H1 (cell line): ENCODE measurements around the gene ZGLP1. TPM values are rescaled to one million over a fixed set of nuclear protein-coding genes. Genes with fewer than 3 reads are reported as not detected.

Source experiments
- CTCF ChIA-PET: fragments of 300-600 bp; sonication (Branson Sonifier 250); formaldehyde crosslinking; loops from one replicate; lab custom pipeline; 2021; ENCODE audit not compliant: partially characterized antibody; lab: Charles Lee
- POLR2A ChIA-PET: fragments of 300-600 bp; sonication (Branson Sonifier 250); formaldehyde crosslinking; loops from one replicate; lab custom pipeline; 2021; ENCODE audit warnings: inconsistent platforms; ENCODE audit not compliant: partially characterized antibody; lab: Charles Lee
- DNase-seq, 2 experiments: peaks; one replicate each; pipeline versions ENCODE4 v3.0.0 to v3.0.0-alpha.2; 2010 to 2022; ENCODE audit warnings: low spot score in 2 of 2, low read depth in 1 of 2, mixed read lengths in 1 of 2
- FAIRE-seq: peaks from 2 replicates; lab custom pipeline; 2011; peaks lifted over from hg19 to GRCh38; lab: Jason Lieb, UNC
- H2AFZ ChIP-seq: 2 replicates; pipeline ENCODE4 v1.8.1; 2012; ENCODE audit warnings: low read length, inconsistent platforms
- H2AK5ac ChIP-seq: 2 replicates; pipeline ENCODE4 v1.6.1; 2013; ENCODE audit warnings: low read depth, low read length
- H2BK120ac ChIP-seq: replicated peaks from 2 replicates; pipeline ENCODE3; 2013; ENCODE audit warnings: low read depth, low read length, inconsistent platforms
- H2BK12ac ChIP-seq: 2 replicates; pipeline ENCODE4 v1.6.1; 2013; ENCODE audit warnings: low read depth, low read length
- H2BK15ac ChIP-seq: 2 replicates; pipeline ENCODE4 v1.6.1; 2013; ENCODE audit warnings: low read length
- H2BK20ac ChIP-seq: 2 replicates; pipeline ENCODE4 v1.6.1; 2013; ENCODE audit warnings: low read length
- H2BK5ac ChIP-seq: 2 replicates; pipeline ENCODE4 v1.6.1; 2013; ENCODE audit warnings: low read depth, low read length
- H3K14ac ChIP-seq: 2 replicates; pipeline ENCODE4 v1.6.1; 2013; ENCODE audit warnings: inconsistent platforms; ENCODE audit not compliant: insufficient read length
- H3K18ac ChIP-seq: 2 replicates; pipeline ENCODE4 v1.6.1; 2013; ENCODE audit warnings: low read length; ENCODE audit errors: extremely low read depth
- H3K23ac ChIP-seq: 2 replicates; pipeline ENCODE4 v1.6.1; 2013; ENCODE audit warnings: inconsistent platforms; ENCODE audit not compliant: insufficient read length
- H3K23me2 ChIP-seq: 2 replicates; pipeline ENCODE4 v1.6.1; 2013; ENCODE audit warnings: low read depth, low read length
- H3K27ac ChIP-seq: 2 replicates; pipeline ENCODE4 v1.6.1; 2011; ENCODE audit warnings: low read depth, low read length, inconsistent platforms
- H3K27me3 ChIP-seq, 4 experiments: replicated peaks in 1 of 4; 1 replicate in 1 of 4; 2 replicates in 3 of 4; pipeline versions ENCODE4 v1.6.1 to v1.8.1; 2011 to 2013; ENCODE audit warnings: low read length in 3 of 4, mild to moderate bottlenecking in 3 of 4, inconsistent platforms in 2 of 4, mixed read lengths in 2 of 4, moderate library complexity in 1 of 4; ENCODE audit not compliant: control insufficient read depth in 3 of 4, insufficient read depth in 3 of 4; ENCODE audit errors: extremely low read depth in 1 of 4
- H3K36me3 ChIP-seq, 4 experiments: 2 replicates each; pipeline versions ENCODE4 v1.6.1 to v1.8.1; 2011 to 2013; ENCODE audit warnings: mild to moderate bottlenecking in 4 of 4, low read length in 3 of 4, moderate library complexity in 2 of 4, control low read depth in 1 of 4, inconsistent platforms in 1 of 4; ENCODE audit not compliant: insufficient read depth in 4 of 4, control insufficient read depth in 2 of 4
- H3K4ac ChIP-seq: replicated peaks from 2 replicates; pipeline ENCODE3; 2013; ENCODE audit warnings: low read length, low read depth, mixed read lengths, inconsistent platforms; ENCODE audit not compliant: insufficient read length
- H3K4me1 ChIP-seq, 4 experiments: replicated peaks in 1 of 4; 1 replicate in 1 of 4; 2 replicates in 3 of 4; pipeline versions ENCODE4 v1.6.1 to v1.8.1; 2011 to 2013; ENCODE audit warnings: low read length in 3 of 4, inconsistent platforms in 2 of 4, mixed read lengths in 1 of 4; ENCODE audit not compliant: insufficient read depth in 4 of 4, control insufficient read depth in 3 of 4
- H3K4me2 ChIP-seq, 2 experiments: 2 replicates each; pipeline versions ENCODE4 v1.6.1 to v1.8.1; 2011 to 2013; ENCODE audit warnings: low read depth in 2 of 2, low read length in 2 of 2, control low read depth in 1 of 2, inconsistent platforms in 1 of 2, mild to moderate bottlenecking in 1 of 2; ENCODE audit not compliant: insufficient read depth in 1 of 2
- H3K4me3 ChIP-seq, 4 experiments: fragments of 200-600, 300-600 bp in 1 of 4; sonication (generic), shearing (Covaris generic), sonication (Bioruptor Twin) in 1 of 4; 2 replicates each; pipeline versions ENCODE4 v1.5.1 to v1.8.1; 2011 to 2016; ENCODE audit warnings: low read length in 4 of 4, low read depth in 3 of 4, control low read depth in 2 of 4, inconsistent platforms in 2 of 4, mild to moderate bottlenecking in 2 of 4, mixed read lengths in 1 of 4, moderate library complexity in 1 of 4; ENCODE audit not compliant: insufficient read depth in 2 of 4; ENCODE audit errors: extremely low read depth in 1 of 4
- H3K56ac ChIP-seq: replicated peaks from 2 replicates; pipeline ENCODE3; 2013; ENCODE audit warnings: low read depth, mild to moderate bottlenecking, mixed read lengths, low read length, inconsistent platforms; ENCODE audit not compliant: insufficient read length
- H3K79me1 ChIP-seq: 2 replicates; pipeline ENCODE4 v1.6.1; 2013; ENCODE audit warnings: low read depth, low read length, control low read depth
- H3K79me2 ChIP-seq, 2 experiments: 2 replicates each; pipeline versions ENCODE4 v1.6.1 to v1.8.1; 2012 to 2013; ENCODE audit warnings: low read length in 2 of 2, mild to moderate bottlenecking in 2 of 2, inconsistent platforms in 1 of 2; ENCODE audit not compliant: insufficient read depth in 2 of 2, control insufficient read depth in 1 of 2
- H3K9ac ChIP-seq, 4 experiments: replicated peaks in 1 of 4; 1 replicate in 1 of 4; 2 replicates in 3 of 4; pipeline versions ENCODE4 v1.6.1 to v1.8.1; 2011 to 2013; ENCODE audit warnings: low read depth in 3 of 4, low read length in 3 of 4, control low read depth in 2 of 4, mild to moderate bottlenecking in 2 of 4, moderate library complexity in 2 of 4, inconsistent platforms in 1 of 4; ENCODE audit errors: extremely low read depth in 1 of 4
- H3K9me3 ChIP-seq, 2 experiments: 2 replicates each; pipeline versions ENCODE4 v1.6.1 to v1.8.1; 2012 to 2013; ENCODE audit warnings: mild to moderate bottlenecking in 2 of 2, moderate library complexity in 2 of 2, control low read depth in 1 of 2, inconsistent platforms in 1 of 2, low read depth in 1 of 2, low read length in 1 of 2, mixed read lengths in 1 of 2; ENCODE audit not compliant: insufficient read depth in 2 of 2
- H4K20me1 ChIP-seq, 2 experiments: replicated peaks in 1 of 2; 2 replicates each; pipeline versions ENCODE3 to v1.8.1; 2011 to 2013; ENCODE audit warnings: inconsistent platforms in 2 of 2, low read length in 2 of 2, mild to moderate bottlenecking in 1 of 2; ENCODE audit not compliant: insufficient read depth in 2 of 2, control insufficient read depth in 1 of 2
- H4K5ac ChIP-seq: 2 replicates; pipeline ENCODE4 v1.6.1; 2013; ENCODE audit warnings: low read length, low read depth, mixed read lengths, inconsistent platforms; ENCODE audit not compliant: insufficient read length
- H4K8ac ChIP-seq: 2 replicates; pipeline ENCODE4 v1.8.0; 2013; ENCODE audit warnings: mild to moderate bottlenecking, moderate library complexity, low read length, inconsistent platforms; ENCODE audit not compliant: insufficient read depth; ENCODE audit errors: extremely low read depth
- H4K91ac ChIP-seq: replicated peaks from 2 replicates; pipeline ENCODE3; 2013; ENCODE audit warnings: low read length, mixed read lengths, inconsistent platforms; ENCODE audit not compliant: insufficient read length
- ATF3 ChIP-seq: IDR thresholded peaks from 2 replicates; pipeline ENCODE4 v1.6.1; 2011; ENCODE audit warnings: low read depth, mild to moderate bottlenecking, low read length; ENCODE audit not compliant: insufficient read depth
- BRCA1 ChIP-seq: IDR thresholded peaks from 2 replicates; pipeline ENCODE4 v1.6.1; 2012; ENCODE audit warnings: low read depth, low read length, improper control_type of control experiment
- EZH2 ChIP-seq: fragments of 200-600 bp; sonication (generic); IDR thresholded peaks from 2 replicates; pipeline ENCODE4 v1.7.1; 2012; ENCODE audit warnings: low read depth, mild to moderate bottlenecking, moderate library complexity, low read length, inconsistent platforms; ENCODE audit not compliant: severe bottlenecking
- GABPA ChIP-seq: IDR thresholded peaks from 2 replicates; pipeline ENCODE4 v1.6.1; 2011; ENCODE audit warnings: mild to moderate bottlenecking, low read length, moderate library complexity, borderline replicate concordance; ENCODE audit not compliant: insufficient read depth
- NANOG ChIP-seq: IDR thresholded peaks from 2 replicates; pipeline ENCODE4 v1.6.1; 2011; ENCODE audit warnings: low read length, low read depth, mild to moderate bottlenecking, inconsistent platforms; ENCODE audit not compliant: insufficient read depth, poor library complexity, severe bottlenecking
- RFX5 ChIP-seq: IDR thresholded peaks from 2 replicates; pipeline ENCODE4 v1.6.1; 2011; ENCODE audit warnings: low read depth, low read length, improper control_type of control experiment, borderline replicate concordance
- RXRA ChIP-seq: IDR thresholded peaks from 2 replicates; pipeline ENCODE4 v1.6.1; 2011; ENCODE audit warnings: low read depth, mild to moderate bottlenecking, low read length, moderate library complexity; ENCODE audit not compliant: insufficient read depth
- SP4 ChIP-seq: IDR thresholded peaks from 2 replicates; pipeline ENCODE4 v1.6.1; 2012; ENCODE audit warnings: low read length, inconsistent platforms
- TCF12 ChIP-seq: IDR thresholded peaks from 2 replicates; pipeline ENCODE4 v1.6.1; 2011; ENCODE audit warnings: low read depth, mild to moderate bottlenecking, low read length
- USF2 ChIP-seq: IDR thresholded peaks from 2 replicates; pipeline ENCODE4 v1.6.1; 2011; ENCODE audit warnings: low read length, improper control_type of control experiment
- ZNF274 ChIP-seq: IDR thresholded peaks from 2 replicates; pipeline ENCODE4 v1.7.0; 2012; ENCODE audit warnings: low read length, borderline replicate concordance; ENCODE audit errors: extremely low read depth
- WGBS, 2 experiments: shearing (Covaris generic) in 1 of 2; methylation state at CpG; one replicate each; pipeline versions ENCODE4 v1.1.6 to v1.1.7; 2013 to 2015; ENCODE audit warnings: low lambda C conversion rate in 2 of 2, mixed read lengths in 2 of 2, inconsistent platforms in 1 of 2, low coverage in 1 of 2, missing lambda C conversion rate in 1 of 2; ENCODE audit not compliant: insufficient replicate concordance in 2 of 2, insufficient coverage in 1 of 2, insufficient read length in 1 of 2; ENCODE audit errors: extremely low coverage in 1 of 2, missing lambda C conversion rate in 1 of 2; 5-methylcytosine and 5-hydroxymethylcytosine counted together
- polyA plus RNA-seq, 7 experiments: library from polyadenylated mRNA; depleted of rRNA in 3 of 7; stranded (reverse) in 5 of 7; unstranded in 2 of 7; fragments of >200 nt in 5 of 7; fragments of 200-250 nt in 2 of 7; gene quantifications; 1 replicate in 5 of 7; 2 replicates in 1 of 7; 4 replicates in 1 of 7; pipeline versions ENCODE4 v1.2.1 to v1.2.3, GENCODE V29; 2011 to 2013; ENCODE audit warnings: missing spikeins in 2 of 7, mixed read lengths in 2 of 7
- total RNA-seq: library from RNA; stranded (reverse); fragmentation: NEBNext Ultra II Directional; extraction: Animal tissue kit (Norgen Biotek cat#: 25700); gene quantifications from 2 replicates; pipeline ENCODE4 v1.2.1, GENCODE V29; 2021

The ZGLP1 gene
- total and polyA plus RNA-seq, 2 of the 8 experiments (the other 6 are each of a cell fraction or from before 2014, with no cell fraction given), result 4.2 to 5.1 TPM

- H2AFZ ChIP-seq, result no peak overlapping the region
- CTCF ChIA-PET, result interaction anchor here (0.9 to 2.3 kb wide), 6 partner anchors 22 to 83 kb away, joined by 3 to 9 read pairs (median 4); no protein-coding TSS in a partner anchor
Observed at GRCh38 chr19:10339977-10340376, 30.4 kb upstream of the ZGLP1 start.

More at GRCh38 chr19:10339977-10340376, 30.4 kb upstream of the ZGLP1 start:
- Histone ChIP-seq H4K91ac (peak overlapping the region; percentile 65), H3K56ac (no peak overlapping the region), H3K23me2 (peaks cover under 1% of the 10 kb centered on the region; the same call in 1 of the 2 replicates), H3K36me3 (no peaks in the 10 kb centered on the region; a peak in 1 of 8 replicates), H3K27ac (no peak overlapping the region), H3K14ac (no peak overlapping the region)
- no peak for TF ChIP-seq BRCA1
- TF ChIP-seq TCF12, result no peak
- TF ChIP-seq ATF3, result no peak
- no peak for TF ChIP-seq USF2
- no peak for TF ChIP-seq RXRA
- TF ChIP-seq GABPA, result no peak
- TF ChIP-seq NANOG, result no peak
- no peak for TF ChIP-seq SP4
- no peak for TF ChIP-seq ZNF274
- TF ChIP-seq EZH2, result no peak
- no peak for TF ChIP-seq RFX5
- TF ChIP-seq, all 59 proteins: peak for 0
- POLR2A ChIA-PET, result interaction anchor here (1.4 to 2.3 kb wide), 3 partner anchors 10 to 14 kb away, joined by 3 to 13 read pairs (median 7); no protein-coding TSS in a partner anchor
- H4K5ac ChIP-seq, result no peak overlapping the region
- H4K8ac ChIP-seq, result no peak overlapping the region
- no peak overlapping the region for H3K4me2 ChIP-seq
- H2BK15ac ChIP-seq, result no peak overlapping the region
- H2BK20ac ChIP-seq, result no peak overlapping the region
- no peak overlapping the region for H3K4ac ChIP-seq
- no peaks in the 10 kb centered on the region for H3K9me3 ChIP-seq
- DNase-seq (no peak), FAIRE-seq (no peak)
- H3K9ac ChIP-seq, result no peak overlapping the region
- 89% methylated on average over 5 of the region's 5 CpGs; no CpG with 5 or more reads in 1 of the 2 experiments for WGBS, 2 experiments
- peak overlapping the region; percentile 84 for H2BK120ac ChIP-seq
- H3K18ac ChIP-seq, result no peak overlapping the region
- no peaks in the 10 kb centered on the region; the same call in 1 of the 2 replicates for H3K79me1 ChIP-seq
- no peaks in the 10 kb centered on the region for H3K79me2 ChIP-seq
- peak overlapping the region; percentile 60; the same call in 1 of the 2 replicates for H2BK12ac ChIP-seq
- 0 out of 2 replicates have a peak overlapping the region, but pooled peaks have one; percentile 39 for H2AK5ac ChIP-seq
- H2BK5ac ChIP-seq, result peak overlapping the region; percentile 74; the same call in 1 of the 2 replicates
- no peaks in the 10 kb centered on the region for H4K20me1 ChIP-seq
- H3K4me1 ChIP-seq, result peaks cover 0 to 8% (median 5%) of the 10 kb centered on the region in 4 experiments; a peak in 6 of 7 replicates
- no peak overlapping the region for H3K23ac ChIP-seq
- H3K27me3 ChIP-seq, result peaks cover 0 to 3% (median 0%) of the 10 kb centered on the region in 4 experiments; a peak in 1 of 7 replicates
- H3K4me3 ChIP-seq, result no peak overlapping the region
